ENCODE measurements around the gene DPEP3.

DPEP3 gene

GRCh38 chr16:67949645-67950044 is 30.7 kb downstream of the DPEP3 start:
- DNase-seq (ENCODE audit: low read depth), result no peak
- no peak overlapping the region for H3K4me3 ChIP-seq (ENCODE audit: low read depth, low read length)
- no peak for TF ChIP-seq CTCF (IDR thresholded peaks at IDR 0.05; ENCODE audit: low read depth, low read length, missing control alignments)

GRCh38 chr16:67948015-67948414 is 32.3 kb downstream of the DPEP3 start:
- DNase-seq (ENCODE audit: low read depth), result no peak
- no peak overlapping the region for H3K4me3 ChIP-seq (ENCODE audit: low read depth, low read length)
- no peak for TF ChIP-seq CTCF (IDR thresholded peaks at IDR 0.05; ENCODE audit: low read depth, low read length, missing control alignments)

GRCh38 chr16:67946966-67947558 is 33.2 kb downstream of the DPEP3 start:
- no peak for DNase-seq (ENCODE audit: low read depth)
- TF ChIP-seq CTCF (IDR thresholded peaks at IDR 0.05; ENCODE audit: low read depth, low read length, missing control alignments), result no peak
- H3K4me3 ChIP-seq (ENCODE audit: low read depth, low read length), result no peak overlapping the region

- no peak overlapping the region for H3K4me3 ChIP-seq (ENCODE audit: low read depth, low read length)
- DNase-seq (ENCODE audit: low read depth), result no peak
- TF ChIP-seq CTCF (IDR thresholded peaks at IDR 0.05; ENCODE audit: low read depth, low read length, missing control alignments), result no peak
These were observed 34.1 kb downstream of the DPEP3 start for GRCh38 chr16:67946128-67946569.

GRCh38 chr16:67945392-67945933 is 34.8 kb downstream of the DPEP3 start:
- H3K4me3 ChIP-seq (ENCODE audit: low read depth, low read length), result no peak overlapping the region
- no peak for DNase-seq (ENCODE audit: low read depth)
- no peak for TF ChIP-seq CTCF (IDR thresholded peaks at IDR 0.05; ENCODE audit: low read depth, low read length, missing control alignments)

GRCh38 chr16:67944690-67945391 is 35.5 kb downstream of the DPEP3 start:
- no peak for DNase-seq (ENCODE audit: low read depth)
- no peak overlapping the region for H3K4me3 ChIP-seq (ENCODE audit: low read depth, low read length)
- TF ChIP-seq CTCF (IDR thresholded peaks at IDR 0.05; ENCODE audit: low read depth, low read length, missing control alignments), result no peak

All from GM12864 (cell line).